Measurements from ENCODE around the gene LIPM.

The LIPM gene

GRCh38 chr10:88841316-88842111 lies 39.0 kb downstream of the LIPM start:
- DNase-seq, result no peak

- no peak for DNase-seq
Observed at GRCh38 chr10:88843171-88843570, 40.6 kb downstream of the LIPM start.

- no peak for DNase-seq
Observed at GRCh38 chr10:88848499-88848898, 46.0 kb downstream of the LIPM start.

GRCh38 chr10:88849234-88849633 lies 46.7 kb downstream of the LIPM start:
- no peak for DNase-seq

GRCh38 chr10:88850712-88851111 lies 48.2 kb downstream of the LIPM start:
- no peak for DNase-seq

- DNase-seq, result no peak
Observed at GRCh38 chr10:88851706-88852105, 49.2 kb downstream of the LIPM start, which contains the start of gene ANKRD22. Gene ANKRD22, minus strand, starts transcription at chr10:88851844. Its CDS starts 237 bp downstream, at chr10:88851607.

GRCh38 chr10:88852327-88852726 lies 49.8 kb downstream of the LIPM start:
- DNase-seq, result no peak

GRCh38 chr10:88853155-88853881 lies 50.8 kb downstream of the LIPM start:
- DNase-seq, result no peak

- DNase-seq, result no peak
Observed at GRCh38 chr10:88854684-88855083, 52.2 kb downstream of the LIPM start.

GRCh38 chr10:88857831-88858230 lies 55.3 kb downstream of the LIPM start:
- DNase-seq, result no peak

GRCh38 chr10:88858491-88858890 lies 56.0 kb downstream of the LIPM start:
- DNase-seq, result no peak

- no peak for DNase-seq
Observed at GRCh38 chr10:88861036-88861435, 58.5 kb downstream of the LIPM start.

- no peak for DNase-seq
Observed at GRCh38 chr10:88865281-88865876, 62.8 kb downstream of the LIPM start.

- no peak for DNase-seq
Observed at GRCh38 chr10:88866454-88866853, 63.9 kb downstream of the LIPM start.

GRCh38 chr10:88870089-88870488 lies 67.6 kb downstream of the LIPM start:
- no peak for DNase-seq

Data from activated CD4-positive, alpha-beta T cell treated with anti-CD3 and anti-CD28 coated beads, Interleukin-2, amount 50 U/mL, for 1 hour (primary cell).